GM21423 (cell line): ENCODE results near the gene NRSN2.
"Not testable (repeated sequence)": the region's sequence is repeated elsewhere in the genome, so short reads cannot be mapped to it uniquely, and the experiment has no call there.

ENCODE experiments used
- ATAC-seq: cut with Tn5 transposase; IDR thresholded peaks from one replicate; pipeline ENCODE4 v1.9.1; 2021; ENCODE audit warnings: mild to moderate bottlenecking, moderate library complexity; ENCODE audit not compliant: unreplicated experiment

The NRSN2 gene

GRCh38 chr20:353166-353565, 6.3 kb downstream of the NRSN2 start:
- ATAC-seq = no peak

- peak; percentile 96 for ATAC-seq
Measured at GRCh38 chr20:354298-354977, 7.5 kb downstream of the NRSN2 start.

GRCh38 chr20:356154-356553, 9.2 kb downstream of the NRSN2 start:
- not testable (repeated sequence) for ATAC-seq

- ATAC-seq = no peak
Measured at GRCh38 chr20:356745-357144, 9.8 kb downstream of the NRSN2 start.

- no peak for ATAC-seq
Measured at GRCh38 chr20:358891-359555, 12.1 kb downstream of the NRSN2 start.

GRCh38 chr20:361561-361960, 14.7 kb downstream of the NRSN2 start:
- ATAC-seq = no peak

- ATAC-seq = no peak
Measured at GRCh38 chr20:362271-363254, 15.7 kb downstream of the NRSN2 start.

GRCh38 chr20:363319-364078, 16.6 kb downstream of the NRSN2 start:
- no peak for ATAC-seq

- no peak for ATAC-seq
Measured at GRCh38 chr20:364905-365794, 18.2 kb downstream of the NRSN2 start.

GRCh38 chr20:366041-366718, 19.3 kb downstream of the NRSN2 start:
- no peak for ATAC-seq

GRCh38 chr20:366719-367485, 20.0 kb downstream of the NRSN2 start:
- no peak for ATAC-seq

GRCh38 chr20:367486-367887, 20.6 kb downstream of the NRSN2 start:
- no peak for ATAC-seq

- ATAC-seq = no peak
Measured at GRCh38 chr20:368915-369314, 22.0 kb downstream of the NRSN2 start.

- ATAC-seq = no peak
Measured at GRCh38 chr20:370151-370600, 23.3 kb downstream of the NRSN2 start.

GRCh38 chr20:370977-371754, 24.3 kb downstream of the NRSN2 start:
- ATAC-seq = no peak

- ATAC-seq = no peak
Measured at GRCh38 chr20:371755-372542, 25.0 kb downstream of the NRSN2 start.
